GM23338 (cell line): ENCODE results near the gene ANKFN1. TPM values are rescaled to one million over a fixed set of nuclear protein-coding genes. Genes with fewer than 3 reads are reported as not detected.

ENCODE experiments used
- ATAC-seq: fragments of 200-7000 bp; cut with Tn5 transposase; 3 replicates; pipeline ENCODE4 v1.9.1; 2020
- DNase-seq: peaks from one replicate; pipeline ENCODE4 v3.0.0-alpha.2; 2015; ENCODE audit warnings: low spot score
- H2AFZ ChIP-seq: fragments of 200-600 bp; sonication (generic); 2 replicates; pipeline ENCODE4 v1.8.0; 2016; ENCODE audit warnings: antibody characterized with exemption, mild to moderate bottlenecking, moderate library complexity
- H3F3A ChIP-seq: fragments of 200-600 bp; sonication (generic); replicated peaks from 2 replicates; pipeline ENCODE4 v1.8.0; 2017; ENCODE audit warnings: antibody characterized with exemption, mixed run types, low read depth
- H3K27ac ChIP-seq: fragments of 200-600 bp; sonication (generic); 2 replicates; pipeline ENCODE4 v1.6.1; 2016; ENCODE audit warnings: low read depth
- H3K27me3 ChIP-seq: fragments of 200-600 bp; sonication (generic); 2 replicates; pipeline ENCODE4 v1.8.0; 2016; ENCODE audit warnings: mild to moderate bottlenecking, mixed run types, moderate library complexity; ENCODE audit not compliant: insufficient read depth
- H3K36me3 ChIP-seq: fragments of 200-600 bp; sonication (generic); 2 replicates; pipeline ENCODE4 v1.8.0; 2016; ENCODE audit warnings: mild to moderate bottlenecking; ENCODE audit not compliant: insufficient read depth
- H3K4me1 ChIP-seq: fragments of 200-600 bp; sonication (generic); 2 replicates; pipeline ENCODE4 v1.8.0; 2016; ENCODE audit warnings: mild to moderate bottlenecking, moderate library complexity; ENCODE audit not compliant: insufficient read depth
- H3K4me2 ChIP-seq: fragments of 200-600 bp; sonication (generic); 2 replicates; pipeline ENCODE4 v1.7.1; 2017; ENCODE audit warnings: mixed run types
- H3K4me3 ChIP-seq: fragments of 200-600 bp; sonication (generic); 2 replicates; pipeline ENCODE4 v1.6.1; 2016; ENCODE audit warnings: mixed run types
- H3K79me2 ChIP-seq: fragments of 200-600 bp; sonication (generic); replicated peaks from 2 replicates; pipeline ENCODE4 v1.8.0; 2017; ENCODE audit warnings: mild to moderate bottlenecking; ENCODE audit not compliant: insufficient read depth
- H3K9me2 ChIP-seq: fragments of 200-600 bp; sonication (generic); 2 replicates; pipeline ENCODE4 v1.8.0; 2017; ENCODE audit not compliant: insufficient read depth
- H4K20me1 ChIP-seq: fragments of 200-600 bp; sonication (generic); replicated peaks from 2 replicates; pipeline ENCODE4 v1.8.0; 2017; ENCODE audit warnings: mild to moderate bottlenecking; ENCODE audit not compliant: insufficient read depth
- H3K27ac Mint-ChIP-seq: 2 replicates; pipeline ENCODE4 v1.8.0; 2020; ENCODE audit warnings: inconsistent platforms, mild to moderate bottlenecking, moderate library complexity, mixed read lengths
- H3K27me3 Mint-ChIP-seq: 3 replicates; pipeline ENCODE4 v1.8.0; 2022; ENCODE audit warnings: low read depth, mild to moderate bottlenecking, moderate library complexity, mixed read lengths, inconsistent platforms; ENCODE audit not compliant: insufficient read depth, poor library complexity
- H3K36me3 Mint-ChIP-seq: 3 replicates; pipeline ENCODE4 v1.8.0; 2021; ENCODE audit warnings: low read depth, mild to moderate bottlenecking, inconsistent platforms, moderate library complexity, mixed read lengths
- H3K4me1 Mint-ChIP-seq: 3 replicates; pipeline ENCODE4 v1.8.0; 2020; ENCODE audit warnings: mild to moderate bottlenecking, inconsistent platforms, mixed read lengths
- H3K4me3 Mint-ChIP-seq: 3 replicates; pipeline ENCODE4 v1.8.0; 2021; ENCODE audit warnings: moderate library complexity, mild to moderate bottlenecking, inconsistent platforms, mixed read lengths
- H3K9me3 Mint-ChIP-seq: 3 replicates; pipeline ENCODE4 v1.8.0; 2020; ENCODE audit warnings: moderate library complexity, mild to moderate bottlenecking, inconsistent platforms, mixed read lengths
- CREB1 ChIP-seq: fragments of 250-450 bp; sonication (Bioruptor Pico); IDR thresholded peaks from 2 replicates; pipeline ENCODE4 v1.5.0; 2020; ENCODE audit warnings: low read depth, mild to moderate bottlenecking, moderate library complexity
- EZH2 ChIP-seq: fragments of 200-600 bp; sonication (generic); IDR thresholded peaks from one replicate; pipeline ENCODE4 v1.8.0; 2017; ENCODE audit warnings: antibody characterized with exemption, mild to moderate bottlenecking, low read depth; ENCODE audit not compliant: unreplicated experiment
- EZH2phosphoT487 ChIP-seq: fragments of 200-600 bp; sonication (generic); IDR thresholded peaks from one replicate; pipeline ENCODE4 v1.8.1; 2018; ENCODE audit warnings: antibody characterized with exemption; ENCODE audit not compliant: unreplicated experiment
- JUNB ChIP-seq: IDR thresholded peaks from one replicate; pipeline ENCODE4 v1.6.1; 2016; ENCODE audit warnings: antibody characterized with exemption; ENCODE audit not compliant: unreplicated experiment
- NANOG ChIP-seq: IDR thresholded peaks from 2 replicates; pipeline ENCODE4 v1.6.1; 2016; ENCODE audit warnings: antibody characterized with exemption, borderline replicate concordance
- STAT1 ChIP-seq: IDR thresholded peaks from one replicate; pipeline ENCODE4 v1.6.1; 2016; ENCODE audit warnings: antibody characterized with exemption; ENCODE audit not compliant: unreplicated experiment
- ZNF114 ChIP-seq: fragments of 250-450 bp; sonication (Bioruptor Pico); IDR thresholded peaks from 2 replicates; pipeline ENCODE4 v1.5.0; 2020; ENCODE audit warnings: mild to moderate bottlenecking, moderate library complexity
- ZNF331 ChIP-seq: fragments of 250-450 bp; sonication (Bioruptor Pico); IDR thresholded peaks from 2 replicates; pipeline ENCODE4 v1.5.0; 2020; ENCODE audit warnings: low read depth, mild to moderate bottlenecking, moderate library complexity
- polyA plus RNA-seq: library from polyadenylated mRNA; unstranded; fragments of >200 nt; fragmentation: Nextera tagmentation; extraction: Ambion mirVana; gene quantifications from 2 replicates; pipeline ENCODE4 v1.2.1, GENCODE V29; 2016
- total RNA-seq: library from RNA; depleted of rRNA; stranded (reverse); fragments of >200 nt; shearing (Covaris generic); gene quantifications from 2 replicates; pipeline ENCODE4 v1.2.3, GENCODE V29; 2014
- TF ChIP-seq, protein P1 (sequence below), 2 experiments: fragments of 200-600 bp in 1 of 2; sonication (generic) in 1 of 2; conservative IDR thresholded peaks; 2 replicates each; pipeline versions ENCODE4 v1.5.1 to v1.6.1; 2016 to 2017; ENCODE audit warnings: antibody characterized with exemption in 2 of 2, low read depth in 2 of 2, mild to moderate bottlenecking in 2 of 2, moderate library complexity in 1 of 2
- TF ChIP-seq, protein P2 (sequence below): IDR thresholded peaks from 2 replicates; pipeline ENCODE4 v1.6.1; 2016; ENCODE audit warnings: antibody characterized with exemption
- TF ChIP-seq, protein P3 (sequence below): IDR thresholded peaks from one replicate; pipeline ENCODE4 v1.6.1; 2018; ENCODE audit warnings: antibody characterized with exemption; ENCODE audit not compliant: unreplicated experiment

ANKFN1 gene
- total and polyA plus RNA-seq, 2 experiments from 2014 or later = not detected

GRCh38 chr17:56359518-56359917 lies 206.2 kb downstream of the ANKFN1 start:
- no peaks in the 10 kb centered on the region for H3K36me3 ChIP-seq
- H3K4me3 ChIP-seq = no peak overlapping the region
- no peaks in the 10 kb centered on the region for H3K9me3 Mint-ChIP-seq
- H3K36me3 Mint-ChIP-seq = no peaks in the 10 kb centered on the region
- DNase-seq (no peak), ATAC-seq (no peak)
- H3K4me1 Mint-ChIP-seq = no peaks in the 10 kb centered on the region
- no peaks in the 10 kb centered on the region for H3K27me3 ChIP-seq
- no peak overlapping the region for H3K4me2 ChIP-seq
- no peaks in the 10 kb centered on the region for H3K79me2 ChIP-seq
- H2AFZ ChIP-seq = peak overlapping the region; percentile 72; the same call in 1 of the 2 replicates
- no peak overlapping the region for H3K27ac ChIP-seq
- no peaks in the 10 kb centered on the region for H3F3A ChIP-seq
- no peak overlapping the region for H3K4me3 Mint-ChIP-seq
- no peaks in the 10 kb centered on the region for H4K20me1 ChIP-seq
- H3K27me3 Mint-ChIP-seq = no peaks in the 10 kb centered on the region
- TF ChIP-seq, protein P1, sequence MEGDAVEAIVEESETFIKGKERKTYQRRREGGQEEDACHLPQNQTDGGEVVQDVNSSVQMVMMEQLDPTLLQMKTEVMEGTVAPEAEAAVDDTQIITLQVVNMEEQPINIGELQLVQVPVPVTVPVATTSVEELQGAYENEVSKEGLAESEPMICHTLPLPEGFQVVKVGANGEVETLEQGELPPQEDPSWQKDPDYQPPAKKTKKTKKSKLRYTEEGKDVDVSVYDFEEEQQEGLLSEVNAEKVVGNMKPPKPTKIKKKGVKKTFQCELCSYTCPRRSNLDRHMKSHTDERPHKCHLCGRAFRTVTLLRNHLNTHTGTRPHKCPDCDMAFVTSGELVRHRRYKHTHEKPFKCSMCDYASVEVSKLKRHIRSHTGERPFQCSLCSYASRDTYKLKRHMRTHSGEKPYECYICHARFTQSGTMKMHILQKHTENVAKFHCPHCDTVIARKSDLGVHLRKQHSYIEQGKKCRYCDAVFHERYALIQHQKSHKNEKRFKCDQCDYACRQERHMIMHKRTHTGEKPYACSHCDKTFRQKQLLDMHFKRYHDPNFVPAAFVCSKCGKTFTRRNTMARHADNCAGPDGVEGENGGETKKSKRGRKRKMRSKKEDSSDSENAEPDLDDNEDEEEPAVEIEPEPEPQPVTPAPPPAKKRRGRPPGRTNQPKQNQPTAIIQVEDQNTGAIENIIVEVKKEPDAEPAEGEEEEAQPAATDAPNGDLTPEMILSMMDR (conservative IDR thresholded peaks at IDR 0.05; ENCODE audit: low read depth in 2 of 2) = no peak
- no peak for TF ChIP-seq NANOG
- no peak for TF ChIP-seq ZNF114
- TF ChIP-seq JUNB = no peak
- no peak for TF ChIP-seq CREB1
- H3K9me2 ChIP-seq = no peaks in the 10 kb centered on the region; the same call in 1 of the 2 replicates
- no peaks in the 10 kb centered on the region for H3K4me1 ChIP-seq
- no peak overlapping the region; the same call in 1 of the 2 replicates for H3K27ac Mint-ChIP-seq

DNA sequence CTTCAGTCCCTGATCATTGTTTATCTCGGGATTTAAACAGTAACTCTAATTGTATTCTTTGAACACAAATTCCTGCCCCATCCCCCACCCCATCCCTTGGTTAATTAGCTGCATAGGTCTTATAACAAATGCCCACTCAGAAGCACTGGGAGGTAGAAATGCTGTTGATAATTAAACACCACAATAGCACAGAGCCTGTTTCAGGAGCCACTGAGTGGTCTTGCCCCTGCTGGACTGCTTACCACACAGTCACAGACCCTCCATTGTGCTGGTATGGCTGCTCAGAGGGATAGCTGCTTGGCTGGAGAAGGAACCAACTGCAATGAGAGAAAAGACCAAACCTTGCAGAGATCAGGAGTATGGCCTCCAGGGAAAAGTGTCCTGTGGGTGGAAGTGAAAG lies 214.1 kb downstream of the ANKFN1 start:
- Histone ChIP-seq H3K9me2 (no peaks in the 10 kb centered on the region), H2AFZ (peak overlapping the region; percentile 70; the same call in 1 of the 2 replicates), H3K79me2 (no peaks in the 10 kb centered on the region), H3K4me3 (no peak overlapping the region), H3K4me2 (no peak overlapping the region), H3K36me3 (no peaks in the 10 kb centered on the region), H3K4me1 (no peaks in the 10 kb centered on the region; the same call in 1 of the 2 replicates), H4K20me1 (no peaks in the 10 kb centered on the region), H3F3A (no peaks in the 10 kb centered on the region), H3K27me3 (no peaks in the 10 kb centered on the region), H3K27ac (no peak overlapping the region)
- peak; percentile 68 for ATAC-seq
- TF ChIP-seq STAT1 (no peak), ZNF114 (no peak), EZH2 (no peak), CREB1 (no peak), ZNF331 (CRISPR knock-in tag) (no peak), EZH2phosphoT487 (no peak)
- TF ChIP-seq, protein P1 (conservative IDR thresholded peaks at IDR 0.05; ENCODE audit: low read depth in 2 of 2) = no peak
- TF ChIP-seq, protein P2, sequence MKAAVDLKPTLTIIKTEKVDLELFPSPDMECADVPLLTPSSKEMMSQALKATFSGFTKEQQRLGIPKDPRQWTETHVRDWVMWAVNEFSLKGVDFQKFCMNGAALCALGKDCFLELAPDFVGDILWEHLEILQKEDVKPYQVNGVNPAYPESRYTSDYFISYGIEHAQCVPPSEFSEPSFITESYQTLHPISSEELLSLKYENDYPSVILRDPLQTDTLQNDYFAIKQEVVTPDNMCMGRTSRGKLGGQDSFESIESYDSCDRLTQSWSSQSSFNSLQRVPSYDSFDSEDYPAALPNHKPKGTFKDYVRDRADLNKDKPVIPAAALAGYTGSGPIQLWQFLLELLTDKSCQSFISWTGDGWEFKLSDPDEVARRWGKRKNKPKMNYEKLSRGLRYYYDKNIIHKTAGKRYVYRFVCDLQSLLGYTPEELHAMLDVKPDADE = no peak
- TF ChIP-seq, protein P3, sequence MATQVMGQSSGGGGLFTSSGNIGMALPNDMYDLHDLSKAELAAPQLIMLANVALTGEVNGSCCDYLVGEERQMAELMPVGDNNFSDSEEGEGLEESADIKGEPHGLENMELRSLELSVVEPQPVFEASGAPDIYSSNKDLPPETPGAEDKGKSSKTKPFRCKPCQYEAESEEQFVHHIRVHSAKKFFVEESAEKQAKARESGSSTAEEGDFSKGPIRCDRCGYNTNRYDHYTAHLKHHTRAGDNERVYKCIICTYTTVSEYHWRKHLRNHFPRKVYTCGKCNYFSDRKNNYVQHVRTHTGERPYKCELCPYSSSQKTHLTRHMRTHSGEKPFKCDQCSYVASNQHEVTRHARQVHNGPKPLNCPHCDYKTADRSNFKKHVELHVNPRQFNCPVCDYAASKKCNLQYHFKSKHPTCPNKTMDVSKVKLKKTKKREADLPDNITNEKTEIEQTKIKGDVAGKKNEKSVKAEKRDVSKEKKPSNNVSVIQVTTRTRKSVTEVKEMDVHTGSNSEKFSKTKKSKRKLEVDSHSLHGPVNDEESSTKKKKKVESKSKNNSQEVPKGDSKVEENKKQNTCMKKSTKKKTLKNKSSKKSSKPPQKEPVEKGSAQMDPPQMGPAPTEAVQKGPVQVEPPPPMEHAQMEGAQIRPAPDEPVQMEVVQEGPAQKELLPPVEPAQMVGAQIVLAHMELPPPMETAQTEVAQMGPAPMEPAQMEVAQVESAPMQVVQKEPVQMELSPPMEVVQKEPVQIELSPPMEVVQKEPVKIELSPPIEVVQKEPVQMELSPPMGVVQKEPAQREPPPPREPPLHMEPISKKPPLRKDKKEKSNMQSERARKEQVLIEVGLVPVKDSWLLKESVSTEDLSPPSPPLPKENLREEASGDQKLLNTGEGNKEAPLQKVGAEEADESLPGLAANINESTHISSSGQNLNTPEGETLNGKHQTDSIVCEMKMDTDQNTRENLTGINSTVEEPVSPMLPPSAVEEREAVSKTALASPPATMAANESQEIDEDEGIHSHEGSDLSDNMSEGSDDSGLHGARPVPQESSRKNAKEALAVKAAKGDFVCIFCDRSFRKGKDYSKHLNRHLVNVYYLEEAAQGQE = no peak
- H3K27me3 Mint-ChIP-seq = no peaks in the 10 kb centered on the region
- no peaks in the 10 kb centered on the region for H3K36me3 Mint-ChIP-seq
- H3K27ac Mint-ChIP-seq = 0 out of 2 replicates have a peak overlapping the region, but pooled peaks have one; percentile 14
- peak; percentile 3 for DNase-seq
- H3K4me3 Mint-ChIP-seq = no peak overlapping the region
- peaks cover 5% of the 10 kb centered on the region; the same call in 2 of the 3 replicates for H3K4me1 Mint-ChIP-seq
- H3K9me3 Mint-ChIP-seq = no peaks in the 10 kb centered on the region
